Body of pancreas (tissue), 4 donors: ENCODE results near the gene ADAM10. TPM values are rescaled to one million over a fixed set of nuclear protein-coding genes. Genes with fewer than 3 reads are reported as not detected.

Experiments
- ATAC-seq: fragments of 150-250 bp; one replicate; pipeline ENCODE4 v1.9.1; 2016
- DNase-seq, 4 donors: peaks; one replicate each; pipeline ENCODE4 v3.0.0-alpha.2; 2019
- H3K27ac ChIP-seq, 4 donors: fragments of 200-600 bp; sonication (generic); 1 replicate in 3 of 4; 2 replicates in 1 of 4; pipeline versions ENCODE4 v1.5.1 to v1.6.1; 2016 to 2019; ENCODE audit warnings: mild to moderate bottlenecking in 1 of 4, mixed read lengths in 1 of 4, moderate library complexity in 1 of 4
- H3K27me3 ChIP-seq, 2 donors: fragments of 200-600 bp; sonication (generic); one replicate each; pipeline ENCODE4 v1.6.0; 2016; ENCODE audit warnings: mild to moderate bottlenecking in 1 of 2
- H3K36me3 ChIP-seq, 2 donors: fragments of 200-600 bp; sonication (generic); replicated peaks in 1 of 2; 2 replicates each; pipeline ENCODE4 v1.5.1; 2016; ENCODE audit warnings: low read depth in 2 of 2; ENCODE audit not compliant: insufficient read depth in 1 of 2
- H3K4me1 ChIP-seq: fragments of 200-600 bp; sonication (generic); one replicate; pipeline ENCODE4 v1.6.0; 2016
- H3K4me3 ChIP-seq, 2 donors: fragments of 200-600 bp; sonication (generic); 1 replicate in 1 of 2; 2 replicates in 1 of 2; pipeline ENCODE4 v1.5.1; 2016 to 2019
- H3K9me3 ChIP-seq, 3 donors: fragments of 200-600 bp; sonication (generic); 1 replicate in 2 of 3; 2 replicates in 1 of 3; pipeline ENCODE4 v1.5.1; 2016
- CTCF ChIP-seq, 7 experiments: fragments of 450-650 bp in 4 of 7; fragments of 200-600 bp in 3 of 7; sonication (generic) in 3 of 7; IDR thresholded peaks; one replicate each; pipeline ENCODE4 v1.5.1; 2016 to 2019; ENCODE audit warnings: antibody characterized with exemption in 7 of 7
- POLR2A ChIP-seq, 3 donors: fragments of 450-650 bp; IDR thresholded peaks; one replicate each; pipeline ENCODE4 v1.6.1; 2016; ENCODE audit warnings: antibody characterized with exemption in 3 of 3, mild to moderate bottlenecking in 2 of 3
- WGBS, 2 donors: methylation state at CpG; one replicate each; pipeline ENCODE4 v1.1.5; 2017; 5-methylcytosine and 5-hydroxymethylcytosine counted together
- intact Hi-C: fragments of 100-400 bp; cut with DNase I; formaldehyde crosslinking; loops from one replicate; pipeline ENCODE4 v1.15.1; 2023
- total RNA-seq, 2 donors: library from RNA; depleted of rRNA; stranded (reverse); fragments of >200 nt; gene quantifications; one replicate each; pipeline ENCODE4 v1.1.0, GENCODE V29; 2016

Gene ADAM10
- total RNA-seq, 2 donors from 2014 or later = 29.1 to 35.6 TPM

DNA sequence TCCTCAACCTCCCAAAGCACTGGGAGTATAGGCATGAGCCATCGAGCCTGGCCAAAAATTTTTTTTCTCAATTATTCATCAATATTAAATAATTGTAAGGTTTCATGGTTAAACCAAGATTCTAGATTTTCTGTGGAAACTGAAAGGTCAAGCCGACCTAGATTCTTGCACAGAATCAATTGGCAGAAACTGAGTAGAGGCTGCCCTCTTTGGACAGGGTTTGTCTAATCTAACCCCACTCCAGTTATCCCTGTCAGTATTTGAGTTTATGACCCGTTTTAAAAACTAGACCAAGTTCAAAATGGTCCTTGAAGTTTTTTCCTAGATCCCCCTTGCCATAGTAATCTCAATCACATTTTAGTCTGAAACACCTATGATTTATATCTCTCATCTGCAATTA, 8.6 kb upstream of the ADAM10 start:
- no peaks in the 10 kb centered on the region for H3K9me3 ChIP-seq
- H3K27me3 ChIP-seq = no peaks in the 10 kb centered on the region
- DNase-seq = no peak
- 3 to 6% methylated on average over 3 of the region's 3 CpGs for WGBS, 2 donors
- H3K36me3 ChIP-seq = no peaks in the 10 kb centered on the region
- ATAC-seq = no peak
- TF ChIP-seq CTCF (IDR thresholded peaks at IDR 0.05) (peak in 5 of 7 experiments; percentile 12 to 41 (median 23)), POLR2A (IDR thresholded peaks at IDR 0.05) (no peak)
- intact Hi-C loops = no loop called here
- no peaks in the 10 kb centered on the region for H3K4me1 ChIP-seq
- no peak overlapping the region for H3K27ac ChIP-seq
- no peak overlapping the region for H3K4me3 ChIP-seq

GRCh38 chr15:58755956-58756355, 6.4 kb upstream of the ADAM10 start:
- WGBS, 2 donors = 40 to 46% methylated on average over 6 of the region's 6 CpGs
- ATAC-seq (no peak), DNase-seq (peak in 2 of 4 donors; percentile 27 to 37)
- Histone ChIP-seq H3K27me3 (no peaks in the 10 kb centered on the region), H3K4me1 (no peaks in the 10 kb centered on the region), H3K27ac (no peak overlapping the region), H3K4me3 (no peak overlapping the region), H3K36me3 (no peaks in the 10 kb centered on the region), H3K9me3 (no peaks in the 10 kb centered on the region)
- intact Hi-C loops = no loop called here
- TF ChIP-seq CTCF (IDR thresholded peaks at IDR 0.05) = no peak
- TF ChIP-seq POLR2A (IDR thresholded peaks at IDR 0.05) = no peak

- no peak overlapping the region for H3K27ac ChIP-seq
- intact Hi-C loops = no loop called here
- no peak for TF ChIP-seq CTCF (IDR thresholded peaks at IDR 0.05)
- TF ChIP-seq POLR2A (IDR thresholded peaks at IDR 0.05) = no peak
- no peaks in the 10 kb centered on the region for H3K36me3 ChIP-seq
- WGBS, 2 donors = 93 to 96% methylated on average over 3 of the region's 3 CpGs
- ATAC-seq = no peak
- H3K4me3 ChIP-seq = no peak overlapping the region
- no peaks in the 10 kb centered on the region for H3K9me3 ChIP-seq
- no peaks in the 10 kb centered on the region for H3K27me3 ChIP-seq
- no peak for DNase-seq
- H3K4me1 ChIP-seq = peaks cover 5% of the 10 kb centered on the region
Measured at GRCh38 chr15:58755350-58755749, 5.8 kb upstream of the ADAM10 start.

GRCh38 chr15:58752716-58753115, 3.2 kb upstream of the ADAM10 start:
- no peak overlapping the region for H3K4me3 ChIP-seq
- 77 to 80% methylated on average over 3 of the region's 3 CpGs for WGBS, 2 donors
- peaks cover 7% of the 10 kb centered on the region for H3K4me1 ChIP-seq
- no peaks in the 10 kb centered on the region for H3K27me3 ChIP-seq
- intact Hi-C loops = no loop called here
- TF ChIP-seq POLR2A (IDR thresholded peaks at IDR 0.05) = no peak
- TF ChIP-seq CTCF (IDR thresholded peaks at IDR 0.05) = no peak
- no peak overlapping the region for H3K27ac ChIP-seq
- no peaks in the 10 kb centered on the region for H3K9me3 ChIP-seq
- ATAC-seq = no peak
- no peak for DNase-seq
- no peaks in the 10 kb centered on the region for H3K36me3 ChIP-seq

DNA sequence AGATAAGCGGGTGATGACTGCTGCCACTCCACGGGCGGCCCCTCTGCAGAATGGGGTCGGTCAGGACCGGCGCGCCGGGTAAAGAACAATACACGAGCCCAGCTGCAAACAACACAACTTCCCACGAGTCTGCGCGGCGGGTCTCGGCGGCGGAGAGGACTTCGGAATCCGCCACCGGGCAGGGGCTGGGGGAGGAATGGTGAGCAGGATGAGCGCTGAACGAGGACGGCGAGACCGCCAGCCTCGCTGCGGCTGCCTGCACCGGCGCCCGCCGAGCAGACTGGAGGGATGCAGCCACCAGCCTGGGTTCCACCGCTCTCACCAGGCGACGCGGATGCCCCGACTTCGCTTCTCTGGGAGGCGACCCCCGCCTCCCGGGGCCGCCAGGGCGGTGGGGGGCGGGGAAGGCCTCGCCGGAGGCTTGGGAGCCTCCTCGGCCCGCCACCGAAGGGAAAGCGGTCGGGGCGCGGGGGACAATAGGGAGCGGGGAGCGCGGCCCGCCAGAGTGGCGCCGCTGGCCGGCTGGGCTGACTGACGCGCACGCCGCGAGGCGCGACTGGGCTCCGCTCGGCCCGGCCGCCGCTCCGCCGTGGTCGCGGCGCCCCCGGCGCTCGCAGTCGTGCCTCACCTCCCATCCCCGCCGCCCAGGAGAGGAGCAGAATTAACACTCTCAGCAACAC, 515 bp downstream of the ADAM10 start:
- no peaks in the 10 kb centered on the region for H3K36me3 ChIP-seq
- peak; percentile 44 to 58 (median 50) for DNase-seq
- H3K27ac ChIP-seq = peak overlapping the region; percentile 90 to 97 (median 94)
- H3K4me1 ChIP-seq = peaks cover 17% of the 10 kb centered on the region
- 0 to 1% methylated on average over 3 to 65 of the region's 81 CpGs for WGBS, 2 donors
- peak overlapping the region; percentile 84 to 99 for H3K4me3 ChIP-seq
- ATAC-seq = peak; percentile 56
- intact Hi-C loops = no loop called here
- no peaks in the 10 kb centered on the region for H3K27me3 ChIP-seq
- H3K9me3 ChIP-seq = no peaks in the 10 kb centered on the region
- no peak for TF ChIP-seq CTCF (IDR thresholded peaks at IDR 0.05)
- no peak for TF ChIP-seq POLR2A (IDR thresholded peaks at IDR 0.05)
